GM04504 (cell line): ENCODE measurements around the gene KLRD1.
"Not testable (repeated sequence)": the region's sequence is repeated elsewhere in the genome, so short reads cannot be mapped to it uniquely, and the experiment has no call there.

Experiments used
- DNase-seq: peaks from one replicate; pipeline ENCODE4 v3.0.0-alpha.2; 2012; ENCODE audit warnings: low read depth

Gene KLRD1

DNA sequence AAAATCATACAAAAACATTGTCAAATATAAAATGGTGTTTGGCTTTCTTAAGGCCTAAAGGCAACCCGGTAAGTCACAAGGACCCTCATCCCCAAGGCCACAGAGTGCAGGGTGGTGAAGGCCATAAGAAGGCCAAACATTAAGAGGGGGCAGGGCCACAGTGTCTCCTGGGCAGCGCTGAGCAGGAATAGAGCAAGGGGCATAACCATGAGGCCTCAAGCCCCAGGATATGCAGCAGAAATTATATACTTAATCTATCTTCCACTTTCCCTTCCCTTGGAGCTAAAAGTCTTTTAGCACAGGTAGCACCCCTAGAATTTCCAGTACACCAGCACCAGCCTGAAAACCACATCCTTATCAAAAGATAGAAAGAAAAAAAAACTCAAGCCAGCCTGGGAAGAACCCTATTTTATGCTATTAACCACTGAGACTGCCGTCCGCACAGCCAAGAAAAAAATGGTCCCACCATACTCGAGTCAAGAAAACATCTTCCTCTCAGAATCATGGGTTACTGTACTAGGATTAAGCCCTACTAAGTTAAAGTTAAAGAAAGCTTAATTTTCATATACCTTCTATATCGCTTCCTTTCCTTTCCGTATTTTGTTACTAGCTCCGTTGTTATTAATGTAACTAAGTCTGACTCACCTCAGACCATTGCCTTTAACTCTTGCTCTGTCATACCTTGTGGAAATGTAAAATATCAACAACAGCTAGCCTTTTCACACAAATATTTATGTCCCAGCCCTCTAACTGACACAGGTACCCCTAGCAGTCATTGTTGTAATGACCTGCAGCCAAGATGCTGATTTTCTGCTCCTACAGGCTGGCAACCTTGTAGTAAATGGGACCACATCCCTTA lies 62.1 kb downstream of the KLRD1 start:
- no peak for DNase-seq

DNA sequence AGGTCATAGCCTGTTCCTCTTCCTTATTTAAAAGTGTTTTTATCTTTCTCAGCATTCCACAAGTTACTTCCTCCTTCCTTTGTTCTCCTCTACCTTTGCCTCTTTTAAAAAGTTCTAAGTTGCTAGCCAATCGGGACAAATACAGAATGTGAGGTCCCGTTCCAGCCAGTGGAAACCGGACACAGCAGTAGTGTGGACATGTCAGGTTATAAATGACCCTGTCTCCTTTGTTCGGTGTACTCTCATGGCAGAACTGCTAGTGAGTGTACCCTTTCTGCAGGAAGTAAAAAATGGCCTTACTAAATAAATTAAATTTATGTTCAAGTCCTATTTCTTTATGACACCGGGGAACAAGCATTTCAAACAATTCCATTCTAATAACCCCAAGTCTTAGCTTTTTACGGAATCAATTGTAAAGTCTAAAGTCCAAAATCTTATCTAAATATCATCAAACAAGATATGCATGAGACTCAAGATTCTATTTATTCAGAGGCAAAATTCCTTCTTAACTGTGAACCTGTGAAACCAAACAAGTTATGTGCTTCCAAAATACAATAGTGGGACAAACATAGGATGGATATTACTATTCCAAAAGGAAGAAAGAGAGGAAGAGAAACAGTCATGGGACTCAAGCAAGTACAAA lies 64.3 kb downstream of the KLRD1 start:
- DNase-seq = not testable (repeated sequence)

DNA sequence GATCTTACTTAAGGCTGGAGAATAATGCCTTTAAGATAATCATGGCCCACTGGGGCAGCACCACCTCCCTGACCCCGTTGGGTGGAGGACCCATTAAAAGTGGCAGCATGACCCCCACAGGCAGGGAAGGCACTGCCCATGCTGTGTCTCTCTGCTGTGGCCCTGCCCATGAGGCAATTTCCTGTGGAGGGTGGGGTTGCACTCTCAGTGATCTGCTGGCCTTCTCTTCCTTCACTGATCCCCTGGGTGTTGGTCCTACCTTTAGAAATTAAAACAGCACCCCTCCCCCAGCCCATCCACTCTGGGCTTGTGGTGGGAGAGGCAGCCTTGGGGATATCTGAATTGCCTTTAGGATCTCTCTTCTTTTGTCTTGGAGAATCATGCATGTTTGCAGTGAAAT lies 64.9 kb downstream of the KLRD1 start:
- no peak for DNase-seq

DNA sequence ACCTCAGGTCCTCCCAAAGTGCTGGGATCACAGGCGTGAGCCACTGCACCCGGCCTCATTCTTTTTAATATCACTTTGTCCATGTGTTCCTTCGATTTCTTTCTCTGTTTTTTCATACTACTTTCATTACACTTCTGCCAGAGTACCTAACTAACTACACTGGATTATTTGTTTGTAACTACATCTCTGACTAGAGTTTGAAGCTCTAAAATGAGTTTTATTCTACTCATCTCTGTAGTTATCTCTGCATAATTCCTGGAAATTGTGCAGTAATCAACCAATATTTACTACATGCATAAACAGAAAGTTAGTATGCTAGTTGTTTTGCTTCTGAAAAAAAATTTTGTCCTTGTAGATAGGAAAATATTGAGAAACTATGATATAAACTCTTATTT lies 67.0 kb downstream of the KLRD1 start:
- no peak for DNase-seq

DNA sequence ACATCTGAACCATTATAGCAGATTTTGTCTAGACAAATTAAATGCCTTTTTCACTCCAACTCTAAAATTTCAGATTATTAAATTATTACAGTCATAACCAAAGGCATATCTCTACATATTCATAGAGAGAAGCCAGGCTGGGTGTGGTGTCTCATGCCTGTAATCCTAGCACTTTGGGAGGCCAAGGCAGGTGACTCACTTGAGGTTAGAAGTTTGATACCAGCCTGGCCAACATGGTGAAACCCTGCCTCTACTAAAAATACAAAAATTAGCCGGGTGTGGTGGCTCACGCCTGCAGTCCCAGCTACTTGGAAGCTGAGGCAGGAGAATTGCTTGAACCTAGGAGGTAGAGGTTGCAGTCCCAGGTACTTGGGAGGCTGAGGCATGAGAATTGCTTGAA lies 71.1 kb downstream of the KLRD1 start:
- not testable (repeated sequence) for DNase-seq
